ENCODE data around the gene HPSE2.

Gene HPSE2

GRCh38 chr10:98469001-98469931 is 766.4 kb downstream of the HPSE2 start:
- no peak for TF ChIP-seq CTCF (IDR thresholded peaks at IDR 0.05; ENCODE audit: low read depth, low read length, missing control alignments)
- no peak for DNase-seq (ENCODE audit: extremely low read depth, low read depth)
- H3K4me3 ChIP-seq (replicated peaks; ENCODE audit: low read depth, low read length) = no peak overlapping the region

GRCh38 chr10:98467506-98468318 is 767.9 kb downstream of the HPSE2 start:
- peak; percentile 80 for DNase-seq (ENCODE audit: extremely low read depth, low read depth)
- peak overlapping the region; percentile 44 for H3K4me3 ChIP-seq (replicated peaks; ENCODE audit: low read depth, low read length)
- TF ChIP-seq CTCF (IDR thresholded peaks at IDR 0.05; ENCODE audit: low read depth, low read length, missing control alignments) = peak; percentile 86

GRCh38 chr10:98466861-98467505 is 768.7 kb downstream of the HPSE2 start:
- no peak for DNase-seq (ENCODE audit: extremely low read depth, low read depth)
- no peak for TF ChIP-seq CTCF (IDR thresholded peaks at IDR 0.05; ENCODE audit: low read depth, low read length, missing control alignments)
- no peak overlapping the region for H3K4me3 ChIP-seq (replicated peaks; ENCODE audit: low read depth, low read length)

- TF ChIP-seq CTCF (IDR thresholded peaks at IDR 0.05; ENCODE audit: low read depth, low read length, missing control alignments) = no peak
- DNase-seq (ENCODE audit: extremely low read depth, low read depth) = no peak
- no peak overlapping the region for H3K4me3 ChIP-seq (replicated peaks; ENCODE audit: low read depth, low read length)
Observed at GRCh38 chr10:98465866-98466265, 769.8 kb downstream of the HPSE2 start.

- no peak for TF ChIP-seq CTCF (IDR thresholded peaks at IDR 0.05; ENCODE audit: low read depth, low read length, missing control alignments)
- no peak for DNase-seq (ENCODE audit: extremely low read depth, low read depth)
- no peak overlapping the region for H3K4me3 ChIP-seq (replicated peaks; ENCODE audit: low read depth, low read length)
Observed at GRCh38 chr10:98463976-98464754, 771.5 kb downstream of the HPSE2 start.

GRCh38 chr10:98463016-98463415 is 772.6 kb downstream of the HPSE2 start:
- no peak overlapping the region for H3K4me3 ChIP-seq (replicated peaks; ENCODE audit: low read depth, low read length)
- no peak for TF ChIP-seq CTCF (IDR thresholded peaks at IDR 0.05; ENCODE audit: low read depth, low read length, missing control alignments)
- no peak for DNase-seq (ENCODE audit: extremely low read depth, low read depth)

All from HFF-Myc (cell line).